IMR-90 (cell line): ENCODE data around the gene CERK. TPM values are rescaled to one million over a fixed set of nuclear protein-coding genes. Genes with fewer than 3 reads are reported as not detected.

ENCODE experiments used
- ATAC-seq: fragments of 200-7000 bp; cut with Tn5 transposase; 2 replicates; pipeline ENCODE4 v1.9.1; 2020; ENCODE audit warnings: low read depth, mild to moderate bottlenecking, moderate library complexity
- BruUV-seq: library from RNA; stranded (reverse); fragments of 400-500 nt; replicated peaks from 2 replicates; lab custom pipeline; 2021; lab: Mats Ljungman, UMichigan
- CTCF ChIA-PET: fragments of 300-600 bp; formaldehyde crosslinking; extraction: SDS; loops from one replicate; lab custom pipeline; 2021; ENCODE audit warnings: antibody characterized with exemption; lab: Yijun Ruan, JAX
- POLR2A ChIA-PET: fragments of 300-600 bp; sonication (Branson Sonifier 250); formaldehyde crosslinking; loops from one replicate; lab custom pipeline; 2022; ENCODE audit warnings: antibody characterized with exemption; ENCODE audit not compliant: unreplicated experiment; lab: Charles Lee
- DNase-seq: peaks from one replicate; pipeline ENCODE4 v3.0.0; 2013
- H2AFZ ChIP-seq: replicated peaks from 2 replicates; pipeline ENCODE3; 2013; ENCODE audit warnings: low read length, mild to moderate bottlenecking; ENCODE audit not compliant: poor library complexity
- H2AK5ac ChIP-seq: 2 replicates; pipeline ENCODE4 v1.6.1; 2013; ENCODE audit warnings: low read depth, low read length, inconsistent platforms
- H2AK9ac ChIP-seq: replicated peaks from 2 replicates; pipeline ENCODE3; 2013; ENCODE audit warnings: mild to moderate bottlenecking, low read depth, low read length, moderate library complexity; ENCODE audit not compliant: poor library complexity
- H2BK120ac ChIP-seq: 2 replicates; pipeline ENCODE4 v1.6.1; 2013; ENCODE audit warnings: low read depth, low read length, inconsistent platforms
- H2BK15ac ChIP-seq: 3 replicates; pipeline ENCODE4 v1.6.1; 2013; ENCODE audit warnings: low read depth, low read length, inconsistent platforms
- H2BK20ac ChIP-seq: 2 replicates; pipeline ENCODE4 v1.6.1; 2013; ENCODE audit warnings: low read depth, mild to moderate bottlenecking, inconsistent platforms, low read length, moderate library complexity
- H2BK5ac ChIP-seq: 2 replicates; pipeline ENCODE4 v1.6.1; 2013; ENCODE audit warnings: mild to moderate bottlenecking, low read depth, low read length, inconsistent platforms; ENCODE audit not compliant: poor library complexity, severe bottlenecking
- H3K14ac ChIP-seq: replicated peaks from 2 replicates; pipeline ENCODE4 v1.6.1; 2013; ENCODE audit warnings: low read depth, low read length, inconsistent platforms
- H3K18ac ChIP-seq: 2 replicates; pipeline ENCODE4 v1.6.1; 2013; ENCODE audit warnings: low read depth, low read length, control low read depth
- H3K23ac ChIP-seq: 2 replicates; pipeline ENCODE4 v1.6.1; 2013; ENCODE audit warnings: low read depth, low read length, inconsistent platforms
- H3K27ac ChIP-seq: 2 replicates; pipeline ENCODE4 v1.5.1; 2013; ENCODE audit warnings: mild to moderate bottlenecking, control low read depth, low read length; ENCODE audit not compliant: insufficient read depth
- H3K27me3 ChIP-seq: 2 replicates; pipeline ENCODE4 v1.6.1; 2013; ENCODE audit warnings: low read length; ENCODE audit not compliant: control insufficient read depth, insufficient read depth
- H3K36me3 ChIP-seq: 2 replicates; pipeline ENCODE4 v1.6.1; 2013; ENCODE audit warnings: low read length, mixed read lengths; ENCODE audit not compliant: control insufficient read depth, insufficient read depth
- H3K4ac ChIP-seq: 2 replicates; pipeline ENCODE4 v1.6.1; 2013; ENCODE audit warnings: low read depth, low read length, inconsistent platforms
- H3K4me1 ChIP-seq: 2 replicates; pipeline ENCODE4 v1.6.1; 2013; ENCODE audit warnings: low read length, mixed read lengths; ENCODE audit not compliant: control insufficient read depth, insufficient read depth
- H3K4me2 ChIP-seq: 2 replicates; pipeline ENCODE4 v1.6.1; 2013; ENCODE audit warnings: low read depth, mild to moderate bottlenecking, control low read depth, low read length, moderate library complexity
- H3K4me3 ChIP-seq: 2 replicates; pipeline ENCODE4 v1.5.1; 2013; ENCODE audit warnings: low read depth, mild to moderate bottlenecking, control low read depth, low read length, moderate library complexity; ENCODE audit not compliant: insufficient read depth
- H3K56ac ChIP-seq: 2 replicates; pipeline ENCODE4 v1.6.1; 2013; ENCODE audit warnings: low read length, inconsistent platforms; ENCODE audit not compliant: insufficient read depth; ENCODE audit errors: extremely low read depth
- H3K79me1 ChIP-seq, 2 experiments: 2 replicates each; pipeline ENCODE4 v1.6.1; 2013; ENCODE audit warnings: low read length in 2 of 2, inconsistent platforms in 1 of 2, low read depth in 1 of 2
- H3K9ac ChIP-seq: 2 replicates; pipeline ENCODE4 v1.6.1; 2013; ENCODE audit warnings: low read depth, low read length, control low read depth
- H3K9me1 ChIP-seq: 2 replicates; pipeline ENCODE4 v1.6.1; 2013; ENCODE audit warnings: low read length, inconsistent platforms; ENCODE audit not compliant: insufficient read depth
- H3K9me3 ChIP-seq: 2 replicates; pipeline ENCODE4 v1.6.1; 2013; ENCODE audit warnings: low read length; ENCODE audit not compliant: control insufficient read depth, insufficient read depth
- H4K20me1 ChIP-seq: 2 replicates; pipeline ENCODE4 v1.6.1; 2013; ENCODE audit warnings: low read length, inconsistent platforms; ENCODE audit not compliant: insufficient read depth
- H4K5ac ChIP-seq: 2 replicates; pipeline ENCODE4 v1.6.1; 2013; ENCODE audit warnings: mild to moderate bottlenecking, low read depth, low read length, control low read depth
- H4K8ac ChIP-seq, 2 experiments: 2 replicates each; pipeline ENCODE4 v1.6.1; 2013; ENCODE audit warnings: low read depth in 2 of 2, low read length in 2 of 2, control low read depth in 1 of 2, inconsistent platforms in 1 of 2
- H4K91ac ChIP-seq: 2 replicates; pipeline ENCODE4 v1.6.1; 2013; ENCODE audit warnings: low read depth, low read length, inconsistent platforms; ENCODE audit not compliant: insufficient read depth
- BHLHE40 ChIP-seq: fragments of 150-350 bp; IDR thresholded peaks from 2 replicates; pipeline ENCODE4 v1.6.1; 2016; ENCODE audit warnings: mild to moderate bottlenecking, low read depth, low read length
- CEBPB ChIP-seq: IDR thresholded peaks from 2 replicates; pipeline ENCODE4 v1.6.1; 2012; ENCODE audit warnings: low read depth, low read length, improper control_type of control experiment
- CHD1 ChIP-seq: IDR thresholded peaks from 2 replicates; pipeline ENCODE4 v1.6.1; 2012; ENCODE audit warnings: low read depth, low read length, improper control_type of control experiment
- FOS ChIP-seq: fragments of 150-350 bp; IDR thresholded peaks from 2 replicates; pipeline ENCODE4 v1.6.1; 2016; ENCODE audit warnings: low read depth, low read length
- MAFK ChIP-seq: IDR thresholded peaks from 2 replicates; pipeline ENCODE4 v1.6.1; 2012; ENCODE audit warnings: low read depth, low read length, improper control_type of control experiment
- MAZ ChIP-seq: IDR thresholded peaks from 2 replicates; pipeline ENCODE4 v1.6.1; 2012; ENCODE audit warnings: low read depth, mild to moderate bottlenecking, low read length, improper control_type of control experiment, moderate library complexity, borderline replicate concordance
- MXI1 ChIP-seq: IDR thresholded peaks from 2 replicates; pipeline ENCODE4 v1.6.1; 2012; ENCODE audit warnings: low read depth, mild to moderate bottlenecking, low read length, moderate library complexity, borderline replicate concordance
- NFE2L2 ChIP-seq: fragments of 150-350 bp; IDR thresholded peaks from 2 replicates; pipeline ENCODE4 v1.6.1; 2016; ENCODE audit warnings: low read depth, mild to moderate bottlenecking, low read length
- POLR2A ChIP-seq: IDR thresholded peaks from 2 replicates; pipeline ENCODE4 v1.6.1; 2012; ENCODE audit warnings: mild to moderate bottlenecking, low read depth, low read length
- RAD21 ChIP-seq: IDR thresholded peaks from 2 replicates; pipeline ENCODE4 v1.6.1; 2012; ENCODE audit warnings: low read length, improper control_type of control experiment
- RCOR1 ChIP-seq: IDR thresholded peaks from 2 replicates; pipeline ENCODE4 v1.6.1; 2012; ENCODE audit warnings: mild to moderate bottlenecking, low read length, improper control_type of control experiment; ENCODE audit not compliant: insufficient replicate concordance
- RFX5 ChIP-seq: IDR thresholded peaks from 2 replicates; pipeline ENCODE4 v1.8.0; 2012; ENCODE audit warnings: low read depth, mild to moderate bottlenecking, low read length, moderate library complexity
- SMC3 ChIP-seq: fragments of 150-350 bp; IDR thresholded peaks from 2 replicates; pipeline ENCODE4 v1.6.1; 2016; ENCODE audit warnings: low read depth, mild to moderate bottlenecking, antibody characterized with exemption, low read length, moderate library complexity
- USF2 ChIP-seq: fragments of 150-350 bp; IDR thresholded peaks from 2 replicates; pipeline ENCODE4 v1.6.1; 2017; ENCODE audit warnings: mild to moderate bottlenecking, antibody characterized with exemption, low read length, low read depth
- WGBS, 2 experiments: methylation state at CpG; one replicate each; pipeline versions ENCODE4 v1.1.5 to v1.1.7; 2013; ENCODE audit warnings: missing lambda C conversion rate in 2 of 2; ENCODE audit not compliant: insufficient read length in 1 of 2; ENCODE audit errors: extremely low coverage in 2 of 2; 5-methylcytosine and 5-hydroxymethylcytosine counted together
- dilution Hi-C: fragments of 300-500 bp; cut with HindIII; formaldehyde crosslinking; loops from one replicate; pipeline ENCODE4 v1.14.3; 2018; ENCODE audit warnings: low sequenced_read_pairs; ENCODE audit not compliant: unreplicated experiment
- in situ Hi-C: fragments of 300-500 bp; cut with MboI; formaldehyde crosslinking; loops from 3 replicates; pipeline ENCODE4 v1.14.3; 2019; ENCODE audit warnings: low sequenced_read_pairs, inconsistent platforms, mixed read lengths
- intact Hi-C: fragments of 100-400 bp; cut with micrococcal nuclease; formaldehyde crosslinking; loops from 2 replicates; pipeline ENCODE4 v1.10.0; 2022
- polyA plus RNA-seq, 3 experiments: library from polyadenylated mRNA; depleted of rRNA; stranded (reverse); fragments of >200 nt; gene quantifications; 2 replicates each; pipeline ENCODE4 v1.2.3, GENCODE V29; 2012; ENCODE audit warnings: low replicate concordance in 1 of 3
- total RNA-seq: library from RNA; depleted of rRNA; stranded (reverse); fragments of >200 nt; gene quantifications from 2 replicates; pipeline ENCODE4 v1.2.3, GENCODE V29; 2012
- TF ChIP-seq, protein P1 (sequence below): fragments of 150-350 bp; IDR thresholded peaks from 2 replicates; pipeline ENCODE4 v1.6.1; 2016; ENCODE audit warnings: low read depth, mild to moderate bottlenecking, low read length, moderate library complexity, borderline replicate concordance
- TF ChIP-seq, protein P2 (sequence below): conservative IDR thresholded peaks from 2 replicates; pipeline ENCODE4 v1.5.1; 2012; ENCODE audit warnings: mild to moderate bottlenecking, low read depth, low read length, improper control_type of control experiment

The CERK gene
- total and polyA plus RNA-seq, 2 of the 4 experiments (the other 2 are of a cell fraction) = 25.3 to 38.7 TPM

DNA sequence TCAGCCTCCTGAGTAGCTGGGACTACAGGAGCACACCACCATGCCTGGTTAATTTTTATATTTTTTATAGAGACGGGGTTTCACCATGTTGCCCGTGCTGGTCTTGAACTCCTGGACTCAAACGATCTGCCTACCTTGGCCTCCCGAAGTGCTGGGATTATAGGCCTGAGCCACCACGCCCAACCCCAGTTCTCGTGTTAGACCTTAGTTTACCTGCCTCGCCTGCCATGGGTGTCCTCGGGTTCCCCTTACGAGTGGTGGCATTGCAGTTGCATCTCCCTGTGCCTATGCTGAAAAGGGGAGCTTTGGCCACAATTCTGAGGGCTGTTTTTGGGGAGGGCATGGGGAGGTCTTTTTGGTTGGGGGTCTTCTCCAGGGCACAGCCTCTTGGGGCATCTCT is 43.2 kb upstream of the CERK start:
- no CpG with 5 or more reads among the region's 9 CpGs for WGBS, 2 experiments
- Histone ChIP-seq H3K4me1 (peaks cover 3% of the 10 kb centered on the region; the same call in 1 of the 2 replicates), H4K91ac (no peak overlapping the region), H3K27ac (no peak overlapping the region), H3K79me1 (peaks cover 47 to 81% of the 10 kb centered on the region in 2 experiments), H3K18ac (no peak overlapping the region), H3K9me1 (peaks cover 23% of the 10 kb centered on the region), H3K4me3 (no peak overlapping the region), H3K9me3 (no peaks in the 10 kb centered on the region), H3K56ac (no peak overlapping the region), H3K27me3 (no peaks in the 10 kb centered on the region), H2AK9ac (no peak overlapping the region), H2BK15ac (no peak overlapping the region), H3K14ac (no peak overlapping the region), H2BK120ac (no peak overlapping the region), H3K23ac (no peak overlapping the region), H3K36me3 (no peaks in the 10 kb centered on the region), H2AFZ (no peak overlapping the region), H4K5ac (no peak overlapping the region), H3K4ac (no peak overlapping the region), H2AK5ac (no peak overlapping the region), H3K4me2 (no peak overlapping the region), H2BK20ac (no peak overlapping the region), H4K20me1 (peaks cover 41% of the 10 kb centered on the region), H3K9ac (no peak overlapping the region), H2BK5ac (no peak overlapping the region), H4K8ac (no peak overlapping the region)
- dilution Hi-C loops (no loop called here), intact Hi-C loops (no loop called here), in situ Hi-C loops (no loop called here)
- BruUV-seq = no TSS peak
- ChIA-PET POLR2A (no interaction called here), CTCF (interaction anchor here (1.2 kb wide), 1 partner anchor 23 kb away, joined by 4 read pairs; no protein-coding TSS in a partner anchor)
- DNase-seq (no peak), ATAC-seq (no peak)
- TF ChIP-seq RAD21 = no peak
- TF ChIP-seq, protein P1, sequence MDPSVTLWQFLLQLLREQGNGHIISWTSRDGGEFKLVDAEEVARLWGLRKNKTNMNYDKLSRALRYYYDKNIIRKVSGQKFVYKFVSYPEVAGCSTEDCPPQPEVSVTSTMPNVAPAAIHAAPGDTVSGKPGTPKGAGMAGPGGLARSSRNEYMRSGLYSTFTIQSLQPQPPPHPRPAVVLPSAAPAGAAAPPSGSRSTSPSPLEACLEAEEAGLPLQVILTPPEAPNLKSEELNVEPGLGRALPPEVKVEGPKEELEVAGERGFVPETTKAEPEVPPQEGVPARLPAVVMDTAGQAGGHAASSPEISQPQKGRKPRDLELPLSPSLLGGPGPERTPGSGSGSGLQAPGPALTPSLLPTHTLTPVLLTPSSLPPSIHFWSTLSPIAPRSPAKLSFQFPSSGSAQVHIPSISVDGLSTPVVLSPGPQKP = no peak
- TF ChIP-seq MAZ = no peak
- TF ChIP-seq, protein P2, sequence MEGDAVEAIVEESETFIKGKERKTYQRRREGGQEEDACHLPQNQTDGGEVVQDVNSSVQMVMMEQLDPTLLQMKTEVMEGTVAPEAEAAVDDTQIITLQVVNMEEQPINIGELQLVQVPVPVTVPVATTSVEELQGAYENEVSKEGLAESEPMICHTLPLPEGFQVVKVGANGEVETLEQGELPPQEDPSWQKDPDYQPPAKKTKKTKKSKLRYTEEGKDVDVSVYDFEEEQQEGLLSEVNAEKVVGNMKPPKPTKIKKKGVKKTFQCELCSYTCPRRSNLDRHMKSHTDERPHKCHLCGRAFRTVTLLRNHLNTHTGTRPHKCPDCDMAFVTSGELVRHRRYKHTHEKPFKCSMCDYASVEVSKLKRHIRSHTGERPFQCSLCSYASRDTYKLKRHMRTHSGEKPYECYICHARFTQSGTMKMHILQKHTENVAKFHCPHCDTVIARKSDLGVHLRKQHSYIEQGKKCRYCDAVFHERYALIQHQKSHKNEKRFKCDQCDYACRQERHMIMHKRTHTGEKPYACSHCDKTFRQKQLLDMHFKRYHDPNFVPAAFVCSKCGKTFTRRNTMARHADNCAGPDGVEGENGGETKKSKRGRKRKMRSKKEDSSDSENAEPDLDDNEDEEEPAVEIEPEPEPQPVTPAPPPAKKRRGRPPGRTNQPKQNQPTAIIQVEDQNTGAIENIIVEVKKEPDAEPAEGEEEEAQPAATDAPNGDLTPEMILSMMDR = no peak
- TF ChIP-seq MXI1 = no peak
- no peak for TF ChIP-seq BHLHE40
- no peak for TF ChIP-seq SMC3
- no peak for TF ChIP-seq MAFK
- TF ChIP-seq USF2 = no peak
- TF ChIP-seq NFE2L2 = no peak
- no peak for TF ChIP-seq RFX5
- TF ChIP-seq CEBPB = no peak
- no peak for TF ChIP-seq RCOR1
- TF ChIP-seq CHD1 = no peak
- TF ChIP-seq FOS = no peak
- TF ChIP-seq POLR2A = no peak
